Measurements from ENCODE around the gene TRPT1. TPM values are rescaled to one million over a fixed set of nuclear protein-coding genes. Genes with fewer than 3 reads are reported as not detected.

The TRPT1 gene
- total and polyA plus RNA-seq, 2 of the 4 experiments (the other 2 are of a cell fraction) = 63.2 to 81.9 TPM

- dilution Hi-C loops (cut with HindIII; ENCODE audit: low sequenced_read_pairs, unreplicated experiment) = no loop called here
- Histone ChIP-seq H2AFZ (replicated peaks; ENCODE audit: low read length, poor library complexity) (no peak overlapping the region), H3K18ac (ENCODE audit: low read depth, low read length) (no peak overlapping the region), H2BK15ac (ENCODE audit: low read depth, low read length) (no peak overlapping the region), H2AK9ac (replicated peaks; ENCODE audit: low read depth, low read length, poor library complexity) (no peak overlapping the region), H3K79me1 (ENCODE audit: low read depth in 1 of 2, low read length in 2 of 2) (peaks cover 42 to 62% of the 10 kb centered on the region in 2 experiments), H3K27me3 (ENCODE audit: control insufficient read depth, insufficient read depth, low read length) (no peaks in the 10 kb centered on the region), H3K4me3 (ENCODE audit: insufficient read depth, low read depth, low read length) (no peak overlapping the region), H4K8ac (ENCODE audit: low read depth in 2 of 2, low read length in 2 of 2) (no peak overlapping the region), H4K20me1 (ENCODE audit: insufficient read depth, low read length) (peaks cover 27% of the 10 kb centered on the region), H2BK120ac (ENCODE audit: low read depth, low read length) (no peak overlapping the region), H3K27ac (ENCODE audit: insufficient read depth, low read length) (no peak overlapping the region), H3K9me3 (ENCODE audit: control insufficient read depth, insufficient read depth, low read length) (no peaks in the 10 kb centered on the region), H4K91ac (ENCODE audit: insufficient read depth, low read depth, low read length) (no peak overlapping the region), H2BK20ac (ENCODE audit: low read depth, low read length) (no peak overlapping the region), H3K9me1 (ENCODE audit: insufficient read depth, low read length) (peaks cover 8% of the 10 kb centered on the region; the same call in 1 of the 2 replicates), H3K14ac (replicated peaks; ENCODE audit: low read depth, low read length) (no peak overlapping the region), H3K4me1 (ENCODE audit: control insufficient read depth, insufficient read depth, low read length) (no peaks in the 10 kb centered on the region), H4K5ac (ENCODE audit: low read depth, low read length) (no peak overlapping the region), H3K9ac (ENCODE audit: low read depth, low read length) (no peak overlapping the region), H3K36me3 (ENCODE audit: control insufficient read depth, insufficient read depth, low read length) (peaks cover 72% of the 10 kb centered on the region), H2AK5ac (ENCODE audit: low read depth, low read length) (no peak overlapping the region), H3K4me2 (ENCODE audit: low read depth, low read length) (no peak overlapping the region), H3K4ac (ENCODE audit: low read depth, low read length) (no peak overlapping the region), H2BK5ac (ENCODE audit: low read depth, low read length, poor library complexity, severe bottlenecking) (no peak overlapping the region), H3K23ac (ENCODE audit: low read depth, low read length) (no peak overlapping the region), H3K56ac (ENCODE audit: extremely low read depth, insufficient read depth, low read length) (no peak overlapping the region)
- TF ChIP-seq POLR2A (IDR thresholded peaks at IDR 0.05; ENCODE audit: low read depth, low read length) (no peak), RAD21 (IDR thresholded peaks at IDR 0.05; ENCODE audit: low read length) (no peak), MAZ (IDR thresholded peaks at IDR 0.05; ENCODE audit: borderline replicate concordance, low read depth, low read length) (no peak), CTCF (conservative IDR thresholded peaks at IDR 0.05; ENCODE audit: low read depth, low read length) (no peak), BHLHE40 (IDR thresholded peaks at IDR 0.05; ENCODE audit: low read depth, low read length) (no peak), ELK1 (IDR thresholded peaks at IDR 0.05; ENCODE audit: borderline replicate concordance, low read depth, low read length) (no peak), CEBPB (IDR thresholded peaks at IDR 0.05; ENCODE audit: low read depth, low read length) (no peak), USF2 (IDR thresholded peaks at IDR 0.05; ENCODE audit: low read depth, low read length) (no peak), CHD1 (IDR thresholded peaks at IDR 0.05; ENCODE audit: low read depth, low read length) (no peak), MXI1 (IDR thresholded peaks at IDR 0.05; ENCODE audit: borderline replicate concordance, low read depth, low read length) (no peak), SMC3 (IDR thresholded peaks at IDR 0.05; ENCODE audit: low read depth, low read length) (no peak), MAFK (IDR thresholded peaks at IDR 0.05; ENCODE audit: low read depth, low read length) (no peak), RCOR1 (IDR thresholded peaks at IDR 0.05; ENCODE audit: insufficient replicate concordance, low read length) (no peak), NFE2L2 (IDR thresholded peaks at IDR 0.05; ENCODE audit: low read depth, low read length) (no peak), FOS (IDR thresholded peaks at IDR 0.05; ENCODE audit: low read depth, low read length) (no peak)
- DNase-seq = no peak
- in situ Hi-C loops (cut with MboI; ENCODE audit: low sequenced_read_pairs) = no loop called here
- ChIA-PET CTCF (no interaction called here), POLR2A (ENCODE audit: unreplicated experiment) (no interaction called here)
- no TSS peak for BruUV-seq (replicated peaks)
- no peak for ATAC-seq (ENCODE audit: low read depth)
- WGBS, 2 experiments (ENCODE audit: extremely low coverage in 2 of 2, insufficient read length in 1 of 2) = no CpG with 5 or more reads among the region's 9 CpGs
- intact Hi-C loops (cut with micrococcal nuclease) = no loop called here
Measured at GRCh38 chr11:64196626-64197025, 29.4 kb downstream of the TRPT1 start.

All from IMR-90 (cell line).